HG03575 (cell line): ENCODE results near the gene ACP3.
"Not testable (repeated sequence)": the region's sequence is repeated elsewhere in the genome, so short reads cannot be mapped to it uniquely, and the experiment has no call there.

Experiments used
- ATAC-seq: cut with Tn5 transposase; IDR thresholded peaks from one replicate; pipeline ENCODE4 v1.9.1; 2021; ENCODE audit not compliant: unreplicated experiment, insufficient number of reproducible peaks, low FRiP score; ENCODE audit errors: extremely low read depth

The ACP3 gene

GRCh38 chr3:132310057-132310456 is 7.2 kb upstream of the ACP3 start:
- ATAC-seq: not testable (repeated sequence)

- no peak for ATAC-seq
Measured at GRCh38 chr3:132311316-132311715, 5.9 kb upstream of the ACP3 start.

- no peak for ATAC-seq
Measured at GRCh38 chr3:132311841-132312240, 5.4 kb upstream of the ACP3 start.

GRCh38 chr3:132315851-132316250 is 1.4 kb upstream of the ACP3 start:
- ATAC-seq: no peak

- ATAC-seq: no peak
Measured at GRCh38 chr3:132318451-132318850, 1.2 kb downstream of the ACP3 start.

- ATAC-seq: no peak
Measured at GRCh38 chr3:132321304-132321703, 4.1 kb downstream of the ACP3 start.

GRCh38 chr3:132325103-132325606 is 7.9 kb downstream of the ACP3 start:
- ATAC-seq: no peak

GRCh38 chr3:132325634-132326033 is 8.4 kb downstream of the ACP3 start:
- no peak for ATAC-seq

GRCh38 chr3:132326251-132326650 is 9.0 kb downstream of the ACP3 start:
- ATAC-seq: no peak

- ATAC-seq: no peak
Measured at GRCh38 chr3:132332082-132332481, 14.9 kb downstream of the ACP3 start.

- no peak for ATAC-seq
Measured at GRCh38 chr3:132332508-132332907, 15.3 kb downstream of the ACP3 start.

GRCh38 chr3:132341746-132342145 is 24.5 kb downstream of the ACP3 start:
- ATAC-seq: no peak

- ATAC-seq: no peak
Measured at GRCh38 chr3:132342183-132342582, 25.0 kb downstream of the ACP3 start.

GRCh38 chr3:132342610-132343009 is 25.4 kb downstream of the ACP3 start:
- no peak for ATAC-seq

GRCh38 chr3:132343018-132343612 is 25.9 kb downstream of the ACP3 start:
- ATAC-seq: no peak

GRCh38 chr3:132344666-132345280 is 27.6 kb downstream of the ACP3 start:
- ATAC-seq: no peak

- ATAC-seq: no peak
Measured at GRCh38 chr3:132346841-132347736, 29.9 kb downstream of the ACP3 start.

- no peak for ATAC-seq
Measured at GRCh38 chr3:132347811-132348210, 30.6 kb downstream of the ACP3 start.

- ATAC-seq: no peak
Measured at GRCh38 chr3:132348531-132348930, 31.3 kb downstream of the ACP3 start.

GRCh38 chr3:132350814-132351213 is 33.6 kb downstream of the ACP3 start:
- no peak for ATAC-seq
